GM18519 (cell line): Measurements from ENCODE around the gene SUV39H2.
A peak's percentile ranks its signal among the peaks of the same experiment; 100 is the strongest.
"Not testable (repeated sequence)": the region's sequence is repeated elsewhere in the genome, so short reads cannot be mapped to it uniquely, and the experiment has no call there.

Source experiments
- ATAC-seq: cut with Tn5 transposase; IDR thresholded peaks from one replicate; pipeline ENCODE4 v1.9.1; 2021; ENCODE audit warnings: mild to moderate bottlenecking, moderate library complexity; ENCODE audit not compliant: unreplicated experiment, low FRiP score

SUV39H2 gene

GRCh38 chr10:14926722-14927416 is 48.2 kb downstream of the SUV39H2 start:
- peak; percentile 98 for ATAC-seq

- no peak for ATAC-seq
Observed at GRCh38 chr10:14930610-14931009, 51.9 kb downstream of the SUV39H2 start.

GRCh38 chr10:14936584-14936983 is 57.9 kb downstream of the SUV39H2 start:
- no peak for ATAC-seq

- not testable (repeated sequence) for ATAC-seq
Observed at GRCh38 chr10:14938971-14939370, 60.3 kb downstream of the SUV39H2 start.

- ATAC-seq, result peak; percentile 75
Observed at GRCh38 chr10:14942147-14942949, 63.7 kb downstream of the SUV39H2 start.

- ATAC-seq, result not testable (repeated sequence)
Observed at GRCh38 chr10:14942950-14943338, 64.3 kb downstream of the SUV39H2 start.

- no peak for ATAC-seq
Observed at GRCh38 chr10:14945108-14945507, 66.4 kb downstream of the SUV39H2 start.

- ATAC-seq, result no peak
Observed at GRCh38 chr10:14947268-14947667, 68.6 kb downstream of the SUV39H2 start.

GRCh38 chr10:14949291-14949690 is 70.6 kb downstream of the SUV39H2 start:
- ATAC-seq, result no peak

GRCh38 chr10:14952851-14953423 is 74.3 kb downstream of the SUV39H2 start:
- ATAC-seq, result no peak

- peak; percentile 16 for ATAC-seq
Observed at GRCh38 chr10:14953424-14954000, 74.8 kb downstream of the SUV39H2 start.
